ENCODE results near the gene TEX264.
A peak's percentile ranks its signal among the peaks of the same experiment; 100 is the strongest.
"Not testable (repeated sequence)": the region's sequence is repeated elsewhere in the genome, so short reads cannot be mapped to it uniquely, and the experiment has no call there.

Gene TEX264, protein sequence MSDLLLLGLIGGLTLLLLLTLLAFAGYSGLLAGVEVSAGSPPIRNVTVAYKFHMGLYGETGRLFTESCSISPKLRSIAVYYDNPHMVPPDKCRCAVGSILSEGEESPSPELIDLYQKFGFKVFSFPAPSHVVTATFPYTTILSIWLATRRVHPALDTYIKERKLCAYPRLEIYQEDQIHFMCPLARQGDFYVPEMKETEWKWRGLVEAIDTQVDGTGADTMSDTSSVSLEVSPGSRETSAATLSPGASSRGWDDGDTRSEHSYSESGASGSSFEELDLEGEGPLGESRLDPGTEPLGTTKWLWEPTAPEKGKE

DNA sequence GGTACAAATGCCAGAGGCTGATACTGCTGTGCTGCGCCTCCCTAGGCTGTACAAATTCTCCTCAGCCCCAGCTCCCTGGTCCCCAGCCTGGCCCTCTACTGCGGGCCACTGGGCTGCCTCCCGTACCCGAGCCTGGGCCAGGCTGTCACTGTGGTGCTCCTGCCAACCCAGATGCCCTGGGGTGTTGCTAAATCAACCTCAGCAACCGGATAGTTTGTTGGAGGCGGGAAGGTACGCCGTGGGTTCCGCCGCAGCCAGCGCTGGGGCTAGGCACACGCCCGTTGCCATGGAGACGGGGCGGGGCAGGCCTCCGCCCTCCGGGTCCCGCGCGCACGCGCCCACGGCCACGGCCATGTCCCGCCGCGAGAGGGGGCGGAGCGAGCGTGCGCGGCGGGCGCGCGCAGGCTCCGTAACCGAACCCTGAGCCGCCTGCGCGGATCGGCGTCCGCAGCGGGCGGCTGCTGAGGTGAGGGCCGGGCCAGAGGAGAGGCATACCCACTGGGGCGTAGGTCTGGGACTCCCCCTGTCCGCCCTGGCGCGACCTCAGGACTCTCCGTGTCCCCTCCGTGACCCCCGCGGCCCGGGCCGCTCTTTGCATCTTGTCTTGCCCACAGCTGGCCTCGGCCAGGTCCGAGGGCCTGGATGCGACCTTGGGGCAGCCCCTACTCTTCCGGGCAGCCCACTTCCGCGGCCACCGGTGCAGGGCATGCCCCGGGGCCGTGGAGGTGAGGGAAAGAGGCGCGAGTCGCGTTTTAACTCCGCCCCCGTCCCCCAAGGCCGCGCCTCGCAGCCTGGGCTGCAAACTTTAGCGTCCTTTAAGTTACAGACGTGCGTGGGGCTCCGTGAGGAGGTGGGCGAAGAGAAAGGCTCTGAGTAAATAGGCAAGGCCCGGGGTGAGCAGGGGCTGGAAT is at the start of gene TEX264:
Gene TEX264, plus strand, starts transcription at position 430 of the 911 bp plus-strand sequence. CDS start 3,053 bp downstream, outside the sequence.
- DNase-seq (ENCODE audit: low read depth, low spot score) = peak; percentile 94

DNA sequence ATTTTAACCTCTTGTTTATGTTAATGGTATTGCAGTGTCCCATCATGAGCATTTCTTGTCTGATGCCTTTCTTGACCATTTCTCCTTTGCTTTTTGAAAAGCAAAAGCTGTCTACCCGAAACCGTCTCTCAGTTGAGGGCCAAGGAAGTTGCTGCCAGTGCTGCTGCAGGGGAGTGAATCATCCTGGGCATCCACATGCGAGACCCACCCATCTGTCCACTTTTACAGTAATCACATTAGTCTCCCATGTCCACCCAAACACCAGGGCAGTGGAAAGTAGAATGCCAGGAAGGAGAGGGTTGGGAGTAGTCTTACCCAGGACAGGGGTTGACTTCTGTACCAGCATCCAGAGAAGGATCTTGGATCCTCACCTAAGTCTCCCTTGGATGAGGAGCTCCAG is 48.6 kb upstream of the TEX264 start:
- no peak for DNase-seq (ENCODE audit: low read depth, low spot score)

DNA sequence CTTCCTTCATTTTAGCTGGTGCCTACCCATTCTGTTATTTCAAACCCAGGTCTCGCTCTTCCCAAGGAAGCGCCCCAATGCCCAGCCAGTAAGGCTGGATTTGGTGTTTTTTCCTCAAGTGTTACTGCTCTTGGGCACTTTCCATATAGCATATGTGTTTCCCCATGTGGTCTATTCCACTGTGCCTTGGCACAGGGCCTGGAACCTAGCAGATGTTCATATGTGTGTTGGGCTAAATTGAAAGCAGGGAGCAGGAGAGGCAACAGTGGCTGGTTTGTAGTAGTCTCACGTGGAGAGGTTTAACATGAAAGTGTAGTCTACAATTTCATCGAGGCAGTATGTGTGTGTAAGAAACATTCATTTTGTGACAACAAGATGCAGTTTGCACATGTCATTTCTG is 48.2 kb upstream of the TEX264 start:
- no peak for DNase-seq (ENCODE audit: low read depth, low spot score)

DNA sequence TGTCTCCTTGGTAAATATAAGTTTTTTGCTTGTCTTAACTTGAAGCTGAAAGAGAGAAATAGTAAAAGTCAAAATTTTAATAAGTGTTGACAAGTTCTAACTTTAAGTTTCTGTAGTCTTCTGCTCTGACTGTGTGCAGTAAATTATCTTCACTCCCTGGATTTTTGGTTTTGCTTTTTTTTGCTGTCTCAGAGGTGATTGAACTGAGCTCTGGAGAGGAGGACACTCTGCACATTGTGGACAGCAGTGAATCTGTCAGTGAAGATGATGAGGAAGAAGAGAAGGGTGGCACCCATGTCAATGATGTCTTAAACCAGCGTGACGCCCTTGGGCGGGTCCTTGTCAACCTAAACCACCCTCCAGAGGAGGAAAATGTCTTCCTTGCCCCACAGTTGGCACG is 40.5 kb upstream of the TEX264 start:
- no peak for DNase-seq (ENCODE audit: low read depth, low spot score)

DNA sequence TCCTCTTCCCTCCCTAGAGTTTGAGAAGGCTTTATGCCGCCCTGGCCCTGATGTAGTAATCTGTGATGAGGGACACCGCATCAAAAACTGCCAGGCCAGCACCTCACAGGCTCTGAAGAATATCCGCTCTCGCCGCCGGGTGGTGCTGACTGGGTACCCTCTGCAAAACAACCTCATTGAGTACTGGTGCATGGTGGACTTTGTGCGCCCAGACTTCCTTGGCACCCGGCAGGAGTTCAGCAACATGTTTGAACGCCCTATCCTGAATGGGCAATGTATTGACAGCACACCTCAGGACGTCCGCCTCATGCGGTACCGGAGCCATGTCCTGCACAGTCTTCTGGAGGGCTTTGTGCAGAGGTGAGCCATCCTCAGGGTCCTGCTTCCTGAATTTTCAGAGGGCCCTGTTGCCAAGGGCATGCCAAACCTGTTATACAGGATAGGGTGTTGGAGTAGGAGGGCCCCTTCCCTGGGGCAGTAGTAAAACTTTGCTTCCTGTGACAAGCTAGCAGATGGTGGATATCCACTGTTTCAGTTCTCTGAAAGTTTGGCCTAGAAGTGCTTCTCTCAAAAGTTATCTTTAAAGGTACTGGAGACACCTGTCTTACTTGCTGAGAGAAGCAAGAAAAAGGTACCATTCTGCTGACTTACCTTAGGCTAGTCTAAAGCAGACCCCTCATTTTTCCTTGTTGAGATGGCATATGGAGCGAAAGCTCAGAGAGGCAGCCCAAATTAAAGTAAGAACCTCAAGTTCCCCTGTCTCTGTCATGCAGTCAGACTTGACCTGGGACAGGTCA is 33.7 kb upstream of the TEX264 start:
- DNase-seq (ENCODE audit: low read depth, low spot score) = no peak

DNA sequence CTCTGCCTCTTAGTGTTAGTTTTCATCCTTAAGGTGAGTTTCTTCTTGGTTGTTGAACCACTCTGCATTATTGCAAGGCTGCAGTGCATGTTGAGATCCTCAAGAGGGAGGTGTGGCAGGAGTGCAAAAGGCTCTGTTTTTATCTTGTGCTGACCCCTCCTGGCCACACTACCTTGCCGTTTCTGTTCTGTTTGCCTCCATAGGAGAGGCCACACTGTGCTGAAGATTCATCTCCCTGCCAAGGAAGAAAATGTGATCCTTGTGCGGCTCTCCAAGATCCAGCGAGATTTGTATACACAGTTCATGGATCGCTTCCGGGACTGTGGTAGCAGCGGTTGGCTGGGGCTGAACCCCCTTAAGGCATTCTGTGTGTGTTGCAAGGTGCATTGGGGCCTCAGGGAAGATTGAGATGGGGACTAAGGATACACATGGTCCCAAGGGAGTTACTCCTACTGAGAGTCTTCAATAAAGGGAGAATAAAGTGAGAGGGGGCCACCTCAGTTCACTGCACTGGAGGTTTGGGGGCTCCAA is 33.0 kb upstream of the TEX264 start:
- peak; percentile 70 for DNase-seq (ENCODE audit: low read depth, low spot score)

DNA sequence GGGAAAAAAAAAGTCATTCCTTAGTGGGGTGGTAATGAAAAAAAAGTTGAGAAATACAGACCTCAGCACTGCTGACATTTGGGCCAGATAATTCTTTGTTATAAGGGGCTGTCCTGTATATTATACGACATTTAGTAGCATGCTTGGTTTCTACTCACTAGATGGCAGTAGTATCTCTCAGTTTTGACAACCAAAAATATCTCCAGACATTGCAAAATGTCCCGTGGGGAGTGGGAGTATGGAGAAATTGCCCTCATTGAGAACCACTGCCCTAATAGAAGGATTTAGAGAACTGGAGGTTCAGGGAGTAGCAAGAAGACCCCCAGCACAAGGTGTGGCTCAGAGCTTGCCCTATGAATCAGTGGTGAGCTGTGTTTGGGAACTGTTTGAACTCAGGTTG is 28.6 kb upstream of the TEX264 start:
- DNase-seq (ENCODE audit: low read depth, low spot score) = peak; percentile 10

DNA sequence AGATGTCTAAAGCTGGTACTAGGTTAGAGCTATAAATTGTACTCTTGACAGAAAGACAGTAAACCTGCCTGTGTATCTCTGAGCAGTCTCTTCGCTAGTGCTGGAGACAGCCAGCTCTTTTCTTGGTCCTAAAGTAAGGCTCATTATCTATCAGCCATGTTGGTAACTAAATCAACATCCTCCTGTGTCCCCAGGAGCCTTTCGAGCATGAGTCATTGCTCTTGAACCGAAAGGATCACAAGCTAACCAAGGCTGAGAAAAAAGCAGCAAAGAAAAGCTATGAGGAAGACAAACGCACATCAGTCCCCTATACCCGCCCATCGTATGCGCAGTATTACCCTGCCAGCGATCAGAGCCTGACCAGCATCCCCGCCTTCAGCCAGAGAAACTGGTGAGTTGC is 25.0 kb upstream of the TEX264 start:
- peak; percentile 43 for DNase-seq (ENCODE audit: low read depth, low spot score)

DNA sequence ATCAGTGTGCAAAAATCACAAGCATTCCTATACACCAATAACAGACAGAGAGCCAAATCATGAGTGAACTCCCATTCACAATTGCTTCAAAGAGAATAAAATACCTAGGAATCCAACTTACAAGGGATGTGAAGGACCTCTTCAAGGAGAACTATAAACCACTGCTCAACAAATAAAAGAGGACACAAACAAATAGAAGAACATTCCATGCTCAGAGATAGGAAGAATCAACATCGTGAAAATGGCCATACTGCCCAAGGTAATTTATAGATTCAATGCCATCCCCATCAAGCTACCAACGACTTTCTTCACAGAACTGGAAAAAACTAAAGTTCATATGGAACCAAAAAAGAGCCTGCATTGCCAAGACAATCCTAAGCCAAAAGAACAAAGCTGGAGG is 18.9 kb upstream of the TEX264 start:
- DNase-seq (ENCODE audit: low read depth, low spot score) = not testable (repeated sequence)

DNA sequence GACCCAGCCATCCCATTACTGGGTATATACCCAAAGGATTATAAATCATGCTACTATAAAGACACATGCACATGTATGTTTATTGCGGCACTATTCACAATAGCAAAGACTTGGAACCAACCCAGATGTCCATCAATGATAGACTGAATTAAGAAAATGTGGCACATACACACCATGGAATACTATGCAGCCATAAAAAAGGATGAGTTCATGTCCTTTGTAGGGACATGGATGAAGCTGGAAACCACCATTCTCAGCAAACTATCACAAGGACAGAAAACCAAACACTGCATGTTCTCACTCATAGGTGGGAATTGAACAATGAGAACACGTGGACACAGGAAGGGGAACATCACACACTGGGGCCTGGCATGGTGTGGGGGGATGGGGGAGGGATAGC is 17.6 kb upstream of the TEX264 start:
- not testable (repeated sequence) for DNase-seq (ENCODE audit: low read depth, low spot score)

DNA sequence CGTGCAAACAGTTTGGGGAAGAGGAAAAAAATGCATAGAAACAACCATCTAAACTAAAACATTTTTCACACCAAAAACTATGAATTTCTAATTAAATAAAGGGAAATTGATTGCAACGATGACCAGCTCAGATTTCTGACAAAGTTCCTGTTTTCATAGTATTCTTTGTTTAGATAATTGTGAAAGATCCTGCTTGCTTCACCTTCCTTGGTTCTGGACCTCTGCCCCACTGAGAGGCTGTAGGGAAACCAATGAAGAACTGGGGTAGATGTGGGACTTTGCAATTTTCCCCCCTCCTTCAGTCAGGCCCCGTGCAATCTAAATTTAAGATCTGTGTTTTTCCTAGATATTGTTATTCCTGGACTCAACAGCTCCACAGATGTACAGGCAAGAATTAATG is 13.8 kb upstream of the TEX264 start:
- DNase-seq (ENCODE audit: low read depth, low spot score) = no peak

DNA sequence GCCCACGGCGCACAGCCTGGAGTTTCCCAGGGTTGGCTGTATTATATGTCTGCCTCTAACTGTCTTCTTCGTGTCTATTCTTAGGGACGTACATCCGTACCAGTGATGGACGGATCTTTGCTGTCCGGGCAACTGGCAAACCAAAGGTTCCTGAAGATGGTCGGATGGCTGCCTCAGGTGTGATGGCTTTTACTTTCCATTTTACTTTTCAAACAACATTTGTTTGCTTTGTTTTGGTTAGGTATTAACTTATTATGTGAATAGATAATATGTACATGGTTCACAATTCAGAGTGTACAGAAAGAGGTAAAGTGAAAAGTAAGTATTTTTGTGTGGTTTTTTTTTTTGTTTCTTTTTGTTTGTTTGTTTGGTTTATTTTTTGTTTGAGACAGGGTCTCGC is 11.1 kb upstream of the TEX264 start:
- no peak for DNase-seq (ENCODE audit: low read depth, low spot score)

DNA sequence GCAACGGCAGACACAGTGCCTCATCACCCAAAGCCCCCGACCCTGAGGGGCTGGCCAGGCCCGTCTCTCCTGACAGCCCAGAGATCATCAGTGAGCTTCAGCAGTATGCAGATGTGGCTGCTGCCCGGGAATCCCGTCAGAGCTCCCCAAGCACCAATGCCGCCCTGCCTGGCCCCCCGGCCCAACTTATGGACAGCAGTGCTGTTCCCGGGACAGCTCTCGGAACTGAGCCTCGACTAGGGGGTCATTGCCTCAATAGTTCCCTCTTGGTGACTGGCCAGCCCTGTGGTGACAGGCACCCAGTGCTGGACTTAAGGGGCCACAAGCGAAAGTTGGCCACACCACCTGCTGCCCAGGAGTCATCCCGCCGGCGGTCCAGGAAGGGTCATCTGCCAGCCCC is 8.6 kb upstream of the TEX264 start:
- no peak for DNase-seq (ENCODE audit: low read depth, low spot score)

DNA sequence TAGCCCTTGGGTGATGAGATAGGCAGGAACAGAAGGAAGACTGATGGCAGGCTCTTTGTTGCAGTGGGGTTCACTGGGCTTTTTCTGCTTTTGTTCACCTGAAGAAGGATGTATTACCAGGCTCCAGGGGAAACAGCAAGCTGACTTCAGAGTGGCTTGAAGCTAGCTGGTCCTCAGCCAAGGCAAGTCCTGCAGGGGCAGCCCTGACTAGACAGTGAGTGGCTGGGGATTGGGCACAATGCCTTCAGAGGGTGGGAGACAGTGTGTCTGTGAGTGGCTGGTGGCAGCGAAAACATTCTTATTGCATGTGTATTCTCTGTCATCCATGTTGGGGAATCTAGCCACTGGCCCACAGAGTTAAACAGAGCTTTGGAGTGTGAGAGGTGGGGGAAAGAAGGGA is 2.3 kb upstream of the TEX264 start:
- DNase-seq (ENCODE audit: low read depth, low spot score) = peak; percentile 61

DNA sequence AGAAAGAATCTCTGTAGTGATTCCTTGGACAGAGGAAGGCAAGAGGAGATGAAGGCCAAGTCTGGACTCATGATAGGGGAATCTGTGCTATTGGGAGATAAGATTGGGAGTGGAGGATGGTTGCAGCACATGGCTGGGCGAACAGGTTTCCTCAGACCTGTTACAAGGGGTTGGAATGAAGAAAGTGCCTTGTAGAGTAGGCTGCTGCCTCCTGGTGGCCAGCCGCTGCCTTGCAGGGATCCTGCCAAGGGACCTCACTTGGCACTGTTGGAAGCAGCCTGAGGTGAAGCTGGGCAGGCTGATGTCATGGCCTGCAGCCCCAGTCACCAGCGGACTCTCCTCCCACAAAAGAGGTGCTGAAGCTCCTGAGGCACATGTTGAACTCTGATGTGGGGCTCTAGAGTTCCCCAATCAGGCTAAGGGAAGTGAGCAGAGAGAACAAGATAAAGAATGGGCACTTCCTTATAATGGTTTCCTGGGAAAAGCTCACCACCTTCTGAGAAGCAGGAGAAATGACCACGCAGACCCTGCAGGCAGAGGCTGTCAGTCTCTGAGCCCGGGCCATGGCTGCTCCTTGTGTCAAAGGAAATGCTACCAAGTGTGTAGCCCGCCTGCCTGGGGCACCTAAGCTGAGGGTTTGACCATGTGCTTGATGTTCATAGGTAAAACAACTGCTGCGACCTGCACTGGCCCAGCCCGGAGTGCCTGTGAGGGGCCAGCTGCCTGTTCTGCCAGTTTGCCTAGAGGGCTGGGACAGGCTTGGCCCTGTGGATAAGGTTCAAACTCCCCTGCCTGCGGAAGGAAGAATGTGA is 1.6 kb upstream of the TEX264 start:
- DNase-seq (ENCODE audit: low read depth, low spot score) = peak; percentile 92

DNA sequence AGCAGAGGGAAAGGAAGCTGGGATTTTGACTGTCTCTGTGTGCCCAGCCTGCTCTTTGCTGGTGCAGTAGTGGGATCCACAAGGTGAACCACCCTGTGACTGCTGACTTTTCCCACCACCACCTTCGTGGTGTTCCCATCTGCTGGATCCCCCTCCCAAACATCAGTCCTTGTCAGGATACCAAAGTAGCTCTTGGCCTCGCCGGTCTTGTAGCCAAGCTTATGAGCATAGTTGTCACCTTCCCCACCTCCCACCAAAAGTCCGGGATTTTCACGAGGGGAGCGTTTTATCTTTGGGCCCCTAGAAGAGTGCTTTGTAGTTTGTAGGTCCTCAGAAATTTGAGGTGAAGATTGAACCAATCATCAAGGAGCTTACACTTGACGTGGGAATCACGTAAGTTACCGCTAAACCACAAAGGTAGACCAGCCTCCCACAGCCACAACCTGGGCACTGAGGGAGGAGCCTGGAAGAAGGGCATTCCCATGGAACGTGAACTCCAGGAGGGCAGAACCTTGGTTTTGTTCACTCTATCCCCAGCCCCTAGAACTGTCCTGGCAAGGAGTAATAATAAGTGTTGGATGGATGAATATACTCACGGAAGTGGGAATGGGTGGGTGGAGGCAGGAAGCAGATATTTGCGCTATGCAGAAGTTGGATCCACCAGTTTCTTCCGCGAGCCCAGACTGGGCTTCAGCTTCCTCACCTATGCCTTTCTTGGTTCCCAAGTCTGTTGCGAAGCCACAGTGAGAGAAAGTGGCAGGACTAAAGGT is 814 bp upstream of the TEX264 start:
- DNase-seq (ENCODE audit: low read depth, low spot score) = no peak

DNA sequence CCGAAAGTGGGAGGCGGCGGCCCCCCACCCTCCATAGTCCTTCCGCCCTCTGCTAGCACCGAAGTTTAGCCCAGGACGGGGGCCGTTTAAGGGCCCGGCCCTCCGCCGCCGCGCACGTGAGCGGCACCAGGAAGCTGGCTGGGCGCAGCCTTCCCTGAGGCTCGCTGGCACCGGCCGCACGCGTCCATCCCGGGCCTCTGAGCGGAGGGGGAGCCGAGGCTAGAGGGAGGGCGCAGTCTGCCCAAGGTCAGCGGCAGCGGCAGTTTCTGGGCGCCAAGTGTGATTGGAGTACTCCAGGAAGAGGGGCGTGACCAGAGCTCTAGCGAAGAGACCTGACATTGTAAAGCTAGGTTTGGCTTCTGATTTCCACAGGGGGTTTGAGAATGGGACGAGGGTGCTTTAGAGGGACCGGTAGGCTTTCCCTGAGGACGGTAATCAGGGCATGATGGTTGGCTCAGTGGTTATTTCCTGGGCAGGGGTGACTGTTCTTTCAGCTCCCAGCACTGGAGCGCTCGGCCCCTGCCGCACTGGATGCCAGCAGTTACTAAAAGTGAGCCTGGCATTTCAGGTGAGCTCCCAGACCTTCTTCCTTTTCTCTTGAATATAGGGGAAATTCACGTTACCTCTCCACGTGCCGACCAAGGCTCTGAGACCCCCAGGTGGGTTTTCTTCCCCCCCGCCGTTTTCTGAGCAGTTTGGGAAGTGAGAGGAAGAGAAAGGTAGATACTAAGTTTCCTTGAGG is 853 bp downstream of the TEX264 start:
- DNase-seq (ENCODE audit: low read depth, low spot score) = peak; percentile 75

DNA sequence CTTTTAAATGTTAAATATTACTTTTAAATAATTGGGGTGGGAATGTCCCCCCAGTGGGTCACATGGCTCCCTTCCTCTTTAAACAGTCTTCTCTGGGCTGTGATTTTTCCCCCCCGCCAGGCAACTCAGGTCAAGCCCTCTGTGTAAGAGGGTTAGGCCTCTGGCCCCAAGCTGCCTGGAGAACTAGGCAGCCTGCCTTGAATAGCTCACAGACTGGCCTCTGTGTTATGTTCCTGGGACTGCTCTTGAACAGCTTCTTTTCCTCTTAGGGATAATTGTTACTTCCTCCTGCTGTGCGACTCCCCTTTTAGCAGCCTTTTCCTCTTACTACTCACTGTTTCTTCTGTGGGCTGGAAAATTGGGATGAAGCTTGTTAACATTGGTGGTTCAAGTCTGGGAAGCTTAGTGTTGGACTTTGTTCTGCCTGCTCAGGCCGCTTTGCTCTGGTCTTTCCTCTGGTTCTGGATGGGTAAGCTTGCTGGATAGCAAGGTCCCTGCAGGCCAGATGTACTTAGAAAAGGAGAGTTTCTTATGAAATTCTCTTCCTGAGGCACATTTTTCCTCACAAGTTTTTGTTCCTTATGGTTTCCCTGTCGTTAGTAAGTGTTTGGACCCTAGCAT is 2.2 kb downstream of the TEX264 start:
- DNase-seq (ENCODE audit: low read depth, low spot score) = no peak

All from astrocyte of the hippocampus (primary cell).